Smooth muscle cell (in vitro differentiated cells): ENCODE measurements around the gene FAM181A. TPM values are rescaled to one million over a fixed set of nuclear protein-coding genes. Genes with fewer than 3 reads are reported as not detected.

Source experiments
- DNase-seq: peaks from one replicate; lab custom pipeline; 2025; ENCODE audit not compliant: unreplicated experiment; lab: John Stamatoyannopoulos, UW
- H2AFZ ChIP-seq: fragments of 200-600 bp; sonication (generic); 2 replicates; pipeline ENCODE4 v1.6.0; 2016; ENCODE audit warnings: antibody characterized with exemption, low read depth, mild to moderate bottlenecking
- H3F3A ChIP-seq: fragments of 200-600 bp; sonication (generic); 2 replicates; pipeline ENCODE4 v1.6.0; 2017; ENCODE audit warnings: antibody characterized with exemption, low read depth
- H3K27ac ChIP-seq: fragments of 200-600 bp; sonication (generic); 2 replicates; pipeline ENCODE4 v1.5.1; 2016; ENCODE audit warnings: low read depth, mild to moderate bottlenecking
- H3K27me3 ChIP-seq: fragments of 200-600 bp; sonication (generic); 2 replicates; pipeline ENCODE4 v1.6.1; 2016; ENCODE audit warnings: low read depth, mild to moderate bottlenecking
- H3K36me3 ChIP-seq: fragments of 200-600 bp; sonication (generic); 2 replicates; pipeline ENCODE4 v1.5.1; 2016; ENCODE audit warnings: low read depth
- H3K4me1 ChIP-seq: fragments of 200-600 bp; sonication (generic); 2 replicates; pipeline ENCODE4 v1.5.1; 2016; ENCODE audit warnings: low read depth
- H3K4me2 ChIP-seq: fragments of 200-600 bp; sonication (generic); 2 replicates; pipeline ENCODE4 v1.6.0; 2016; ENCODE audit warnings: mild to moderate bottlenecking
- H3K4me3 ChIP-seq: fragments of 200-600 bp; sonication (generic); 2 replicates; pipeline ENCODE4 v1.5.1; 2016; ENCODE audit warnings: mild to moderate bottlenecking
- H3K79me2 ChIP-seq: fragments of 200-600 bp; sonication (generic); 2 replicates; pipeline ENCODE4 v1.6.0; 2016; ENCODE audit warnings: low read depth, mild to moderate bottlenecking
- H3K9ac ChIP-seq: fragments of 200-600 bp; sonication (generic); 2 replicates; pipeline ENCODE4 v1.6.0; 2016; ENCODE audit warnings: low read depth
- H3K9me3 ChIP-seq: fragments of 200-600 bp; sonication (generic); replicated peaks from 2 replicates; pipeline ENCODE4 v1.5.1; 2016; ENCODE audit warnings: low read depth
- H4K20me1 ChIP-seq: fragments of 200-600 bp; sonication (generic); 2 replicates; pipeline ENCODE4 v1.6.0; 2016; ENCODE audit warnings: low read depth
- WGBS: methylation state at CpG from one replicate; pipeline ENCODE4 v1.1.7; 2016; ENCODE audit warnings: low lambda C conversion rate; 5-methylcytosine and 5-hydroxymethylcytosine counted together
- polyA plus RNA-seq: library from polyadenylated mRNA; unstranded; fragments of >200 nt; fragmentation: Nextera tagmentation; extraction: Ambion mirVana; gene quantifications from 2 replicates; pipeline ENCODE4 v1.2.1, GENCODE V29; 2016
- total RNA-seq: library from RNA; depleted of rRNA; stranded (reverse); fragments of >200 nt; gene quantifications from 2 replicates; pipeline ENCODE4 v1.2.3, GENCODE V29; 2014
- TF ChIP-seq, protein P1 (sequence below): fragments of 200-600 bp; sonication (generic); IDR thresholded peaks from 2 replicates; pipeline ENCODE4 v1.5.1; 2017; ENCODE audit warnings: borderline replicate concordance, mild to moderate bottlenecking, antibody characterized with exemption; ENCODE audit not compliant: insufficient read depth, poor library complexity, severe bottlenecking

Gene FAM181A
- total and polyA plus RNA-seq, 2 experiments from 2014 or later = not detected

- no peak overlapping the region for H2AFZ ChIP-seq
- no peak overlapping the region for H3K4me2 ChIP-seq
- H3F3A ChIP-seq = peaks cover 6% of the 10 kb centered on the region
- peaks cover 3% of the 10 kb centered on the region for H3K4me1 ChIP-seq
- 94% methylated on average over 16 of the region's 16 CpGs for WGBS
- DNase-seq = no peak
- no peaks in the 10 kb centered on the region for H3K36me3 ChIP-seq
- no peak overlapping the region for H3K27ac ChIP-seq
- no peaks in the 10 kb centered on the region for H3K79me2 ChIP-seq
- no peak overlapping the region for H3K4me3 ChIP-seq
- TF ChIP-seq, protein P1, sequence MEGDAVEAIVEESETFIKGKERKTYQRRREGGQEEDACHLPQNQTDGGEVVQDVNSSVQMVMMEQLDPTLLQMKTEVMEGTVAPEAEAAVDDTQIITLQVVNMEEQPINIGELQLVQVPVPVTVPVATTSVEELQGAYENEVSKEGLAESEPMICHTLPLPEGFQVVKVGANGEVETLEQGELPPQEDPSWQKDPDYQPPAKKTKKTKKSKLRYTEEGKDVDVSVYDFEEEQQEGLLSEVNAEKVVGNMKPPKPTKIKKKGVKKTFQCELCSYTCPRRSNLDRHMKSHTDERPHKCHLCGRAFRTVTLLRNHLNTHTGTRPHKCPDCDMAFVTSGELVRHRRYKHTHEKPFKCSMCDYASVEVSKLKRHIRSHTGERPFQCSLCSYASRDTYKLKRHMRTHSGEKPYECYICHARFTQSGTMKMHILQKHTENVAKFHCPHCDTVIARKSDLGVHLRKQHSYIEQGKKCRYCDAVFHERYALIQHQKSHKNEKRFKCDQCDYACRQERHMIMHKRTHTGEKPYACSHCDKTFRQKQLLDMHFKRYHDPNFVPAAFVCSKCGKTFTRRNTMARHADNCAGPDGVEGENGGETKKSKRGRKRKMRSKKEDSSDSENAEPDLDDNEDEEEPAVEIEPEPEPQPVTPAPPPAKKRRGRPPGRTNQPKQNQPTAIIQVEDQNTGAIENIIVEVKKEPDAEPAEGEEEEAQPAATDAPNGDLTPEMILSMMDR = no peak
- peak overlapping the region; percentile 55 for H3K9ac ChIP-seq
- no peaks in the 10 kb centered on the region for H4K20me1 ChIP-seq
- no peaks in the 10 kb centered on the region for H3K27me3 ChIP-seq
- H3K9me3 ChIP-seq = no peaks in the 10 kb centered on the region
These were observed 30.8 kb downstream of the FAM181A start for GRCh38 chr14:93957751-93958566.

GRCh38 chr14:93958567-93959238, 31.6 kb downstream of the FAM181A start:
- H3K27ac ChIP-seq = peak overlapping the region; percentile 91
- H3K27me3 ChIP-seq = no peaks in the 10 kb centered on the region
- H3K9me3 ChIP-seq = no peaks in the 10 kb centered on the region
- no peaks in the 10 kb centered on the region for H3K36me3 ChIP-seq
- H3K9ac ChIP-seq = peak overlapping the region; percentile 55
- no peak overlapping the region for H3K4me3 ChIP-seq
- H3K4me2 ChIP-seq = peak overlapping the region; percentile 63
- no peak overlapping the region for H2AFZ ChIP-seq
- 87% methylated on average over 7 of the region's 7 CpGs for WGBS
- peaks cover 6% of the 10 kb centered on the region for H3F3A ChIP-seq
- no peak for DNase-seq
- no peaks in the 10 kb centered on the region for H4K20me1 ChIP-seq
- H3K4me1 ChIP-seq = peaks cover 3% of the 10 kb centered on the region
- no peaks in the 10 kb centered on the region for H3K79me2 ChIP-seq
- TF ChIP-seq, protein P1 = no peak

GRCh38 chr14:93959239-93960107, 32.3 kb downstream of the FAM181A start:
- no peaks in the 10 kb centered on the region for H3K36me3 ChIP-seq
- H3K9ac ChIP-seq = peak overlapping the region; percentile 59
- H3K79me2 ChIP-seq = no peaks in the 10 kb centered on the region
- WGBS = 34% methylated on average over 23 of the region's 23 CpGs
- no peaks in the 10 kb centered on the region for H3K9me3 ChIP-seq
- peak; percentile 71 for DNase-seq
- no peak overlapping the region for H2AFZ ChIP-seq
- H3K27ac ChIP-seq = peak overlapping the region; percentile 91
- peaks cover 6% of the 10 kb centered on the region for H3F3A ChIP-seq
- no peaks in the 10 kb centered on the region for H3K27me3 ChIP-seq
- TF ChIP-seq, protein P1 = no peak
- H3K4me3 ChIP-seq = no peak overlapping the region
- no peaks in the 10 kb centered on the region for H4K20me1 ChIP-seq
- H3K4me2 ChIP-seq = peak overlapping the region; percentile 63
- peaks cover 3% of the 10 kb centered on the region for H3K4me1 ChIP-seq
